GM12878 (cell line): ENCODE data around the gene PIEZO2.

ENCODE experiments used
- EZH2 ChIP-seq: IDR thresholded peaks from 2 replicates; pipeline ENCODE4 v1.6.1; 2012; ENCODE audit warnings: low read depth, mild to moderate bottlenecking, control low read depth, inconsistent platforms, low read length, borderline replicate concordance; ENCODE audit not compliant: control insufficient read depth
- MYC ChIP-seq: IDR thresholded peaks from 2 replicates; pipeline ENCODE4 v1.6.1; 2011; ENCODE audit warnings: mild to moderate bottlenecking, low read length, moderate library complexity, inconsistent platforms; ENCODE audit not compliant: insufficient read depth, insufficient replicate concordance, insufficient read length, severe bottlenecking
- POLR2AphosphoS5 ChIP-seq: IDR thresholded peaks from 2 replicates; pipeline ENCODE4 v1.6.1; 2011; ENCODE audit warnings: mild to moderate bottlenecking, low read length, inconsistent platforms

DNA sequence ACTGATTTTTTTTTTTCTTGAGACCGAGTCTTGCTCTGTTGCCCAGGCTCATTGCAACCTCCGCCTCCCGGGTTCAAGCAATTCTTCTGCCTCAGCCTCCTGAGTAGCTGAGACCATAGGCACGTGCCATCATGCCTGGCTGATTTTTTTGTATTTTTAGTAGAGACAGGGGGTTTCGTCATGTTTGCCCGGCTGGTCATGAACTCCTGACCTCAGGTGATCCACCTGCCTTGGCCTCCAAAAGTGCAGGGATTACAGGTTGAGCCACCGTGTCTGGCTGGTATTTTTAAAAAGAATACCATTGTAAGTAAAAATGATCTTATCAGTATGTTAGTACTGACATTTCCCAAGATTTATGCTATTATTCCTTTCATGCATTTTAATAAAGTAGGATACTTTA is 105.7 kb downstream of the PIEZO2 start:
- TF ChIP-seq MYC: no peak
- no peak for TF ChIP-seq POLR2AphosphoS5
- TF ChIP-seq EZH2: no peak
